K562 (cell line): ENCODE data around the gene PDE4D. TPM values are rescaled to one million over a fixed set of nuclear protein-coding genes. Genes with fewer than 3 reads are reported as not detected.

Source experiments
- ATAC-seq: fragments of 200-7000 bp; cut with Tn5 transposase; 3 replicates; pipeline ENCODE4 v1.9.1; 2020; ENCODE audit warnings: moderate library complexity
- BruUV-seq: library from RNA; stranded (reverse); fragments of 400-500 nt; replicated peaks from 2 replicates; lab custom pipeline; 2021; lab: Mats Ljungman, UMichigan
- CTCF ChIA-PET: fragments of 300-600 bp; formaldehyde crosslinking; extraction: SDS; loops from one replicate; lab custom pipeline; 2021; ENCODE audit warnings: low intra/inter-chr PET ratio; lab: Yijun Ruan, JAX
- POLR2A ChIA-PET: fragments of 300-600, 350-650 bp; sonication (Branson Sonifier 250); formaldehyde crosslinking; extraction: SDS; loops from one replicate; lab custom pipeline; 2021; ENCODE audit warnings: antibody characterized with exemption, inconsistent platforms; lab: Yijun Ruan, JAX
- DNase-seq, 4 experiments: peaks; one replicate each; pipeline versions ENCODE4 v3.0.0 to v3.0.0-alpha.2; 2011 to 2018; ENCODE audit warnings: low spot score in 3 of 4, mixed read lengths in 3 of 4; ENCODE audit errors: extremely low read depth in 1 of 4
- FAIRE-seq: peaks from 2 replicates; lab custom pipeline; 2011; peaks lifted over from hg19 to GRCh38; lab: Jason Lieb, UNC
- H2AFZ ChIP-seq: 2 replicates; pipeline ENCODE4 v1.6.0; 2011; ENCODE audit warnings: low read depth, low read length, control low read depth, inconsistent platforms
- H3K27ac ChIP-seq: fragments of 200-600 bp; 3 replicates; pipeline ENCODE4 v1.8.0; 2011; ENCODE audit warnings: low read depth, mild to moderate bottlenecking, control low read depth, inconsistent platforms, low read length, moderate library complexity, mixed read lengths; ENCODE audit errors: extremely low read depth
- H3K27me3 ChIP-seq, 2 experiments: fragments of 300-600 bp in 1 of 2; 2 replicates in 1 of 2; 3 replicates in 1 of 2; pipeline versions ENCODE4 v1.6.0 to v1.8.0; 2011; ENCODE audit warnings: inconsistent platforms in 2 of 2, low read length in 2 of 2, mild to moderate bottlenecking in 1 of 2, mixed read lengths in 1 of 2, moderate library complexity in 1 of 2; ENCODE audit not compliant: control insufficient read depth in 2 of 2, insufficient read depth in 2 of 2
- H3K36me3 ChIP-seq: fragments of 300-600 bp; 3 replicates; pipeline ENCODE4 v1.8.0; 2011; ENCODE audit warnings: mild to moderate bottlenecking, low read length, inconsistent platforms; ENCODE audit not compliant: control insufficient read depth, insufficient read depth
- H3K4me1 ChIP-seq, 2 experiments: fragments of 200-600 bp in 1 of 2; replicated peaks in 1 of 2; 2 replicates in 1 of 2; 3 replicates in 1 of 2; pipeline versions ENCODE4 v1.5.1 to v1.8.0; 2011; ENCODE audit warnings: inconsistent platforms in 2 of 2, low read length in 2 of 2, mild to moderate bottlenecking in 1 of 2, mixed read lengths in 1 of 2, moderate library complexity in 1 of 2; ENCODE audit not compliant: control insufficient read depth in 2 of 2, insufficient read depth in 2 of 2
- H3K4me2 ChIP-seq: 2 replicates; pipeline ENCODE4 v1.6.1; 2011; ENCODE audit warnings: low read length, control low read depth, inconsistent platforms, mixed read lengths; ENCODE audit not compliant: insufficient read depth
- H3K4me3 ChIP-seq: fragments of 200-600 bp; sonication (generic), shearing (Covaris generic); 2 replicates; pipeline ENCODE4 v1.5.1; 2016; ENCODE audit warnings: control low read depth, inconsistent platforms
- H3K79me2 ChIP-seq: fragments of 200-600 bp; 3 replicates; pipeline ENCODE4 v1.8.0; 2011; ENCODE audit warnings: low read length, inconsistent platforms; ENCODE audit not compliant: control insufficient read depth, insufficient read depth
- H3K9ac ChIP-seq, 2 experiments: 2 replicates each; pipeline versions ENCODE4 v1.6.0 to v1.6.1; 2011; ENCODE audit warnings: low read depth in 2 of 2, low read length in 2 of 2, control low read depth in 1 of 2, inconsistent platforms in 1 of 2, mild to moderate bottlenecking in 1 of 2, mixed read lengths in 1 of 2; ENCODE audit not compliant: insufficient read depth in 1 of 2
- H3K9me1 ChIP-seq: one replicate; pipeline ENCODE4 v1.6.0; 2011; ENCODE audit warnings: inconsistent platforms, mild to moderate bottlenecking, low read length, moderate library complexity; ENCODE audit not compliant: control insufficient read depth, insufficient read depth
- H3K9me3 ChIP-seq: replicated peaks from 2 replicates; pipeline ENCODE4 v1.5.1; 2011; ENCODE audit warnings: low read depth, low read length, inconsistent platforms; ENCODE audit not compliant: control insufficient read depth, insufficient read depth
- H4K20me1 ChIP-seq: replicated peaks from 2 replicates; pipeline ENCODE4 v1.6.1; 2011; ENCODE audit warnings: low read length, inconsistent platforms, mixed read lengths; ENCODE audit not compliant: control insufficient read depth, insufficient read depth
- ATF1 ChIP-seq, 2 experiments: fragments of 450-650 bp in 1 of 2; IDR thresholded peaks; 2 replicates each; pipeline ENCODE4 v1.6.1; 2016; ENCODE audit warnings: missing compliant biosample characterization in 1 of 2, missing genetic modification characterization in 1 of 2
- E2F6 ChIP-seq, 2 experiments: IDR thresholded peaks; 2 replicates each; pipeline ENCODE4 v1.6.1; 2011; ENCODE audit warnings: borderline replicate concordance in 1 of 2, control low read depth in 1 of 2, low read depth in 1 of 2, low read length in 1 of 2, mild to moderate bottlenecking in 1 of 2, mixed read lengths in 1 of 2, moderate library complexity in 1 of 2; ENCODE audit not compliant: insufficient read depth in 1 of 2, insufficient read length in 1 of 2, poor library complexity in 1 of 2, severe bottlenecking in 1 of 2; ENCODE audit errors: extremely low read depth in 1 of 2
- ELK1 ChIP-seq: sonication (generic); formaldehyde crosslinking; IDR thresholded peaks from 2 replicates; pipeline ENCODE4 v1.8.1; 2022; ENCODE audit warnings: missing genetic modification reagents
- MYBL2 ChIP-seq, 2 experiments: fragments of 450-650 bp in 1 of 2; sonication (generic) in 1 of 2; formaldehyde crosslinking in 1 of 2; IDR thresholded peaks; 2 replicates each; pipeline versions ENCODE4 v1.6.1 to v1.8.1; 2017 to 2022; ENCODE audit warnings: borderline replicate concordance in 1 of 2, inconsistent platforms in 1 of 2, low read depth in 1 of 2, mild to moderate bottlenecking in 1 of 2, missing genetic modification reagents in 1 of 2, moderate library complexity in 1 of 2
- NR4A1 ChIP-seq, 2 experiments: fragments of 250-450 bp in 1 of 2; fragments of 450-650 bp in 1 of 2; sonication (Bioruptor Pico) in 1 of 2; IDR thresholded peaks; 2 replicates each; pipeline versions ENCODE4 v1.4.0 to v1.6.1; 2016 to 2020; ENCODE audit warnings: mild to moderate bottlenecking in 2 of 2, missing compliant biosample characterization in 1 of 2, missing genetic modification characterization in 1 of 2, moderate library complexity in 1 of 2
- PML ChIP-seq: IDR thresholded peaks from 2 replicates; pipeline ENCODE4 v1.6.1; 2012; ENCODE audit warnings: low read length, inconsistent platforms
- RB1 ChIP-seq: fragments of 450-650 bp; IDR thresholded peaks from 2 replicates; pipeline ENCODE4 v1.6.1; 2017; ENCODE audit warnings: low read depth, mild to moderate bottlenecking
- RFX5 ChIP-seq: IDR thresholded peaks from 2 replicates; pipeline ENCODE4 v1.6.1; 2011; ENCODE audit warnings: low read depth, mild to moderate bottlenecking, improper control_type of control experiment, low read length
- SOX6 ChIP-seq: fragments of 450-650 bp; IDR thresholded peaks from 2 replicates; pipeline ENCODE4 v1.6.1; 2014; ENCODE audit warnings: mild to moderate bottlenecking
- SPI1 ChIP-seq: IDR thresholded peaks from 2 replicates; pipeline ENCODE4 v1.6.1; 2011; ENCODE audit warnings: low read depth, low read length, control low read depth, borderline replicate concordance
- THRB ChIP-seq: fragments of 450-650 bp; formaldehyde crosslinking; conservative IDR thresholded peaks from 2 replicates; pipeline ENCODE4 v1.4.0; 2022; ENCODE audit warnings: mild to moderate bottlenecking, missing genetic modification characterization
- TOE1 ChIP-seq, 2 experiments: fragments of 450-650 bp in 1 of 2; sonication (generic) in 1 of 2; formaldehyde crosslinking in 1 of 2; IDR thresholded peaks; 2 replicates each; pipeline versions ENCODE4 v1.7.1 to v1.8.0; 2016 to 2022; ENCODE audit warnings: borderline replicate concordance in 2 of 2, mild to moderate bottlenecking in 2 of 2, antibody characterized with exemption in 1 of 2, inconsistent platforms in 1 of 2, low read depth in 1 of 2, missing genetic modification reagents in 1 of 2, moderate library complexity in 1 of 2
- ZNF124 ChIP-seq: sonication (generic); formaldehyde crosslinking; IDR thresholded peaks from 2 replicates; pipeline ENCODE4 v1.8.1; 2022; ENCODE audit warnings: missing genetic modification reagents
- ZNF584 ChIP-seq: fragments of 200-800 bp; sonication (Bioruptor generic); IDR thresholded peaks from 2 replicates; pipeline ENCODE4 v1.6.1; 2016; ENCODE audit warnings: low read depth, mild to moderate bottlenecking, missing genetic modification characterization, missing compliant biosample characterization
- ZNF644 ChIP-seq: fragments of 200-800 bp; sonication (Bioruptor generic); IDR thresholded peaks from 2 replicates; pipeline ENCODE4 v1.6.1; 2016; ENCODE audit warnings: low read depth, missing genetic modification characterization, missing compliant biosample characterization
- WGBS: fragments of 100-300 bp; shearing (Covaris generic); methylation state at CpG from one replicate; pipeline ENCODE4 v1.1.6; 2016; ENCODE audit warnings: low coverage, mixed read lengths; ENCODE audit not compliant: insufficient coverage; ENCODE audit errors: missing lambda C conversion rate; 5-methylcytosine and 5-hydroxymethylcytosine counted together
- in situ Hi-C: fragments of 300-500 bp; cut with MboI; formaldehyde crosslinking; loops from 4 replicates; pipeline ENCODE4 v1.15.0; 2018; ENCODE audit warnings: inconsistent platforms, mixed read lengths
- intact Hi-C: fragments of 100-400 bp; cut with micrococcal nuclease; formaldehyde crosslinking; loops from 2 replicates; pipeline ENCODE4 v1.14.2; 2022
- polyA plus RNA-seq, 8 experiments: library from polyadenylated mRNA; depleted of rRNA in 4 of 8; stranded (reverse) in 5 of 8; unstranded in 3 of 8; fragments of >200 nt; fragmentation: Nextera tagmentation in 2 of 8; fragmentation: Illumina TruSeq in 1 of 8; extraction: Ambion mirVana in 2 of 8; extraction: Trizol in 1 of 8; gene quantifications; 2 replicates each; pipeline versions ENCODE4 v1.2.1 to v1.2.3, GENCODE V29; 2011 to 2014; ENCODE audit warnings: inconsistent platforms in 1 of 8, missing spikeins in 1 of 8
- total RNA-seq, 7 experiments: library from RNA; depleted of rRNA in 6 of 7; stranded (reverse); fragments of >200 nt in 6 of 7; fragmentation: Illumina TruSeq in 2 of 7; extraction: Trizol in 2 of 7; gene quantifications; 2 replicates each; pipeline versions ENCODE4 v1.2.1 to v1.2.3, GENCODE V29; 2011 to 2021; ENCODE audit warnings: low replicate concordance in 1 of 7

Gene PDE4D
- total and polyA plus RNA-seq, 9 of the 15 experiments (the other 6 are each of a cell fraction or from before 2014, with no cell fraction given): 0.04 to 0.46 (median 0.13) TPM

GRCh38 chr5:58924306-58924705 lies 969.2 kb downstream of the PDE4D start:
- no peak for DNase-seq
- intact Hi-C loops (no loop called here), in situ Hi-C loops (no loop called here)
- BruUV-seq: no TSS peak
- Histone ChIP-seq H3K9me3 (no peaks in the 10 kb centered on the region), H3K9ac (no peak overlapping the region), H3K4me1 (no peaks in the 10 kb centered on the region), H2AFZ (no peak overlapping the region), H3K36me3 (no peaks in the 10 kb centered on the region), H3K4me2 (no peak overlapping the region), H4K20me1 (no peaks in the 10 kb centered on the region)
- POLR2A ChIA-PET: no interaction called here
- TF ChIP-seq RB1 (no peak), NR4A1 (CRISPR knock-in tag; IDR thresholded peaks at IDR 0.05) (no peak), NR4A1 (tag; IDR thresholded peaks at IDR 0.05) (no peak), ZNF644 (tag) (no peak), THRB (CRISPR knock-in tag) (no peak), SOX6 (no peak), SPI1 (no peak), PML (no peak), ZNF124 (no peak), ATF1 (CRISPR knock-in tag; IDR thresholded peaks at IDR 0.05) (no peak), ATF1 (tag; IDR thresholded peaks at IDR 0.05) (no peak), MYBL2 (IDR thresholded peaks at IDR 0.05; ENCODE audit: low read depth) (no peak), MYBL2 (CRISPR knock-in tag; IDR thresholded peaks at IDR 0.05; ENCODE audit: borderline replicate concordance) (no peak), TOE1 (IDR thresholded peaks at IDR 0.05; ENCODE audit: borderline replicate concordance) (no peak), TOE1 (CRISPR knock-in tag; IDR thresholded peaks at IDR 0.05; ENCODE audit: borderline replicate concordance, low read depth) (no peak), ZNF584 (no peak), RFX5 (no peak), E2F6 (IDR thresholded peaks at IDR 0.05; ENCODE audit: borderline replicate concordance in 1 of 2, extremely low read depth in 1 of 2, insufficient read depth in 1 of 2, insufficient read length in 1 of 2, low read depth in 1 of 2, low read length in 1 of 2, poor library complexity in 1 of 2, severe bottlenecking in 1 of 2) (no peak), ELK1 (no peak)
- TF ChIP-seq, all 486 proteins: peak for 0
- ATAC-seq (no peak), FAIRE-seq (no peak)
- Histone ChIP-seq H3K4me3 (no peak overlapping the region), H3K9me1 (no peaks in the 10 kb centered on the region), H3K27ac (no peak overlapping the region), H3K27me3 (no peaks in the 10 kb centered on the region), H3K79me2 (no peaks in the 10 kb centered on the region)
- CTCF ChIA-PET: no interaction called here
- 1% methylated on average over 5 of the region's 5 CpGs for WGBS
